ENCODE data around the gene LRRN4CL.
"Not testable (repeated sequence)": the region's sequence is repeated elsewhere in the genome, so short reads cannot be mapped to it uniquely, and the experiment has no call there.

The LRRN4CL gene

GRCh38 chr11:62676698-62677097 is 12.6 kb downstream of the LRRN4CL start:
- no peak for DNase-seq (ENCODE audit: low read depth)

GRCh38 chr11:62675415-62675814 is 13.9 kb downstream of the LRRN4CL start:
- not testable (repeated sequence) for DNase-seq (ENCODE audit: low read depth)

- DNase-seq (ENCODE audit: low read depth) = no peak
Observed at GRCh38 chr11:62673196-62673525, 16.2 kb downstream of the LRRN4CL start.

GRCh38 chr11:62671608-62672389 is 17.5 kb downstream of the LRRN4CL start, which contains the start of the genes LBHD1 and UQCC3:
Gene LBHD1, minus strand, starts transcription at chr11:62672267. Its CDS starts 2,236 bp downstream, at chr11:62670031.
Gene UQCC3, plus strand, starts transcription at chr11:62671673. Its CDS starts 73 bp downstream, at chr11:62671746.
- peak; percentile 67 for DNase-seq (ENCODE audit: low read depth)

- DNase-seq (ENCODE audit: low read depth) = no peak
Observed at GRCh38 chr11:62671236-62671607, 18.1 kb downstream of the LRRN4CL start.

- no peak for DNase-seq (ENCODE audit: low read depth)
Observed at GRCh38 chr11:62669420-62670161, 19.7 kb downstream of the LRRN4CL start.

GRCh38 chr11:62667460-62667859 is 21.9 kb downstream of the LRRN4CL start:
- DNase-seq (ENCODE audit: low read depth) = no peak

GRCh38 chr11:62666259-62666926 is 22.9 kb downstream of the LRRN4CL start:
- no peak for DNase-seq (ENCODE audit: low read depth)

- DNase-seq (ENCODE audit: low read depth) = peak; percentile 67
Observed at GRCh38 chr11:62665599-62666258, 23.6 kb downstream of the LRRN4CL start.

GRCh38 chr11:62665075-62665598 is 24.2 kb downstream of the LRRN4CL start, which contains the start of the genes C11orf98 and CSKMT:
Gene C11orf98, minus strand, starts transcription at chr11:62665210. Its CDS starts 41 bp downstream, at chr11:62665169.
Gene CSKMT, plus strand, starts transcription at chr11:62665312. Its CDS starts 568 bp downstream, at chr11:62665880.
- peak; percentile 92 for DNase-seq (ENCODE audit: low read depth)

- peak; percentile 23 for DNase-seq (ENCODE audit: low read depth)
Observed at GRCh38 chr11:62664405-62665074, 24.8 kb downstream of the LRRN4CL start.

- no peak for DNase-seq (ENCODE audit: low read depth)
Observed at GRCh38 chr11:62656796-62657429, 32.4 kb downstream of the LRRN4CL start.

GRCh38 chr11:62654297-62654696 is 35.0 kb downstream of the LRRN4CL start:
- DNase-seq (ENCODE audit: low read depth) = no peak

GRCh38 chr11:62652161-62653006 is 36.9 kb downstream of the LRRN4CL start:
- no peak for DNase-seq (ENCODE audit: low read depth)

- DNase-seq (ENCODE audit: low read depth) = not testable (repeated sequence)
Observed at GRCh38 chr11:62650283-62650682, 39.0 kb downstream of the LRRN4CL start.

- DNase-seq (ENCODE audit: low read depth) = no peak
Observed at GRCh38 chr11:62649486-62649885, 39.8 kb downstream of the LRRN4CL start.

GRCh38 chr11:62648967-62649364 is 40.4 kb downstream of the LRRN4CL start:
- DNase-seq (ENCODE audit: low read depth) = no peak

- DNase-seq (ENCODE audit: low read depth) = no peak
Observed at GRCh38 chr11:62648185-62648966, 41.0 kb downstream of the LRRN4CL start.

- DNase-seq (ENCODE audit: low read depth) = no peak
Observed at GRCh38 chr11:62647609-62648005, 41.7 kb downstream of the LRRN4CL start.

Measured in stimulated activated CD4-positive, alpha-beta T cell treated with anti-CD3 and anti-CD28 coated beads, Interleukin-2, amount 100 ng/mL, for 4 hours (primary cell).